GM18498 (cell line): ENCODE results near the gene EPHB1.
A peak's percentile ranks its signal among the peaks of the same experiment; 100 is the strongest.
"Not testable (repeated sequence)": the region's sequence is repeated elsewhere in the genome, so short reads cannot be mapped to it uniquely, and the experiment has no call there.

Experiments used
- ATAC-seq: cut with Tn5 transposase; IDR thresholded peaks from one replicate; pipeline ENCODE4 v1.9.1; 2021; ENCODE audit warnings: mild to moderate bottlenecking, moderate library complexity; ENCODE audit not compliant: unreplicated experiment

The EPHB1 gene

DNA sequence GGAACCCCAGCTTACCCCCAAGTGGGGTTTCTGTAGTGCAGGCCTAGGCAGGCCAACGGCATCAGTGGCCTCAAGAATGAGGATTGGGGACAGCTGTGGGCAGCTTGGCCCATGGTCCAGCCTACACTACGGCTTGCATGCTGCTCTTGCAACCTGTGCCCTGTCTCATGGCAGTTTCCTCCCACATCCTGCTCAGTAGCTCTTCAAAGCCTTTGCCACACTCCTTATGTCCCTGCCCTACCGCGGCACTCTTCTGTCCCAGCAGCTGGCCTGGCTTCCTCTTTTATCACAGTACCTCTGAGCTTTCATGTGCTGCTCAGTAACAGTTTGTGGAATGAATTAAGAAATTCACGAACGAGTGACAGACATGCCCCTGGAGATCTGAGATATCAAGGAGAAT is 431.0 kb downstream of the EPHB1 start:
- peak; percentile 77 for ATAC-seq

DNA sequence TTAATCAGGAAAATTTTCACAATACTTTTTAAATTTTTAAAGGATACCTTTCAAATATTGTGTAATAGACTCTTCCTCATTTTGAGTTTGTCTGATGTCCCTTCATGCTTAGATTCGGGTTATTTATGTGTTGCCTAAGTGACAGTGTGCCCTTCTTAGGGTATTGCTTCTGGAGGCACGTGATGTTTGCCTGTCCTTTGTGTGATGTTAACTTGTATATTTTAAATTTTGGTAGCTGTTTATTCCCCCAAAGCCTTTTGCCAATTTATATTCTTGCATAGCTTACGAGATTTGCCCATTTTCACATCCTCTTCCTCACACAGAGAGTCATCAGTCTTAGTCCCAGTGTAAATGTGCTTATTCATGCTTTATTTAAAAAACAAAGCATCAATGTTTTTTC is 433.1 kb downstream of the EPHB1 start:
- no peak for ATAC-seq

DNA sequence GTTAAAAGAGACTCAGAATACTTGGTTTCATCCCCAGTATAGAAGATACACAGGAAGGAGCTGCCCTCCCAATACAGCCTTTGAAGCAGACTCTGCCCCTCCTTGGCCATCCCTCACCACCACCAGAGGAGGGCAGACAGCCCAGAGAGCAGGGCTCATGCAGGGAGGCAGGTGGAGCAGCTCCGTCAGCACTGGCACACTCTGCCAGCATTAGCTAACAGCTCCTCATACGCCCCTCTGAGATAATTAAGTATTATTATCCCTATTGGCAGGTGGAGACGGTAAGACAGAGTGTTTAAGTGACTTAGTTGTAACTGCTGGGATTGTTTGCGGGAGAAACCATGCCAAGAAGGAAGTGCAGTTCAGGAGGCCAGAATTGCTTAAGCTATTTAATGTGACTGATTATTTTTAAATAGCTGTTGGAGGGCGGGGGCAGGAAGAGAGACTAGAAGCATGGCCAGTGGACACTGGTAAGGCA is 434.0 kb downstream of the EPHB1 start:
- ATAC-seq = no peak

DNA sequence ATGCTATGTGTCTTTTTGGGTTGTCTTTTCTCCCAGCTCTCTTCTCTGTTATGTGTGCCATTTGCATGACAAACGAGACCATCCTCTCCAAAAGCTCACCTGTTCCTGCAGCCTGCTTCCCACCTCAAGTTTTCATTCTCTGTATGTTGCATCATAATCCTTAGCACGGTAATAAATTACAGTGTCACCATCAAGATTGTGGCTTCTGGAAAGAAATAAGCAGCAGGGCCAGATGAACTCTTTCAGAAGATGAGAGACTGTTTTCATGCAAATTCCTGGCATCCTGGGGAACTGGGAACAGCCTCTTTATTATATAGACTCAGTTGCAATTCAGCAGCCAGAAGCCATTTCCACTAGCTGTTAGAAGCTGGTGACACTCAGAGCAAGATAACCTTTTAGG is 436.7 kb downstream of the EPHB1 start:
- ATAC-seq = no peak

DNA sequence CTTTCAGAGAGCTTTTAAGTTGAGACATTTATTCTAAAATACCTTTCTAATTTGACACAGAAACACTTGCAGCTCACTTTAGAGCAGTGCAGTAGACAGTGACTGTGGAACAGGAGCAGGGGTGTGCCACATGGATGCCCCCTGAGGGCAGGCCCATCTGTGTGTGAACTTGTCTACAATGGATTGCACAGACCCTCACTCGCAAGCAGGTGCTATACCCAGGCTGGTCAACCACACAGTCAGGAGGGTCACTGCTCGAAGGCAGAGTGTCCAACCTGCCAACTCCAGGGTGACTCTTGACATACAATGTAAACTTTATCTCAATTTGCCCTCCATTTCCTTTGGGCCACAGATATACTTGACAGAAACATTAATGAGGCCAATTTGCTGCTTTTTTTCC is 437.2 kb downstream of the EPHB1 start:
- ATAC-seq = no peak

DNA sequence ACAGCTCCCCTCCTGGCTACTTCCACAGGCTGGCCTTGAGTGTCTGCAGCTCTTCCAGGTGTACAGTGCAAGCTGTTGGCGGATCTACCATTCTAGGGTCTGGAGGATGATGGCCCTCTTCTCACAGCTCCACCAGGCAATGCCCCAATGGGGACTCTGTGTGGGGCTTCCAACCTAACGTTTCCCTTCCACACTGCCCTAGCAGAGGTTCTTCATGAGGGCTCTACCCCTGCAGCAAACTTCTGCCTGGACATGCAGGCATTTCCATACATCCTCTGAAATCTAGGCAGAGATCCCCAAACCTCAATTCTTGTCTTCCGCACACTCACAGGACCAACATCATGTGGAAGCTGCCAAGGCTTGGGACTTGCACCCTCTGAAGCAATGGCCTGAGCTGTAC is 438.4 kb downstream of the EPHB1 start:
- not testable (repeated sequence) for ATAC-seq

DNA sequence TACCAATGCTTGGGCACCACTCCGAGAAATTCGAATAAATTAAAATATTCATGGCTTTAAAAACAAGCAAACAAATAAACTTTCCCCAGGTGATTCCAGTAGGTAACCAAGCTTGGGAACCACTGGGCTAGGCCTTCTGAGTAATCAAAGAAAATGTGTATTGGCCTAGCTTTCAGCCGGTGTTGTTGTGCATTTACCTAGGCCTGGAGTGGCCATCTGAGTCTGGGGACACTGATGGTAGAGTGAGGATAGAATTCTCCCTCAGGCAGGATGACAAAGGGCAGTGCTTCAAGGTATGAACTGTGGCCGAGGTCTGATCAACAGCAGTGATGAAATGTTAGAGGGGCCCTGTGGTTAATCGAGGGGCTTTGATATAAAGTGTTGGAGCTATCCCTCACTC is 440.5 kb downstream of the EPHB1 start:
- ATAC-seq = no peak

DNA sequence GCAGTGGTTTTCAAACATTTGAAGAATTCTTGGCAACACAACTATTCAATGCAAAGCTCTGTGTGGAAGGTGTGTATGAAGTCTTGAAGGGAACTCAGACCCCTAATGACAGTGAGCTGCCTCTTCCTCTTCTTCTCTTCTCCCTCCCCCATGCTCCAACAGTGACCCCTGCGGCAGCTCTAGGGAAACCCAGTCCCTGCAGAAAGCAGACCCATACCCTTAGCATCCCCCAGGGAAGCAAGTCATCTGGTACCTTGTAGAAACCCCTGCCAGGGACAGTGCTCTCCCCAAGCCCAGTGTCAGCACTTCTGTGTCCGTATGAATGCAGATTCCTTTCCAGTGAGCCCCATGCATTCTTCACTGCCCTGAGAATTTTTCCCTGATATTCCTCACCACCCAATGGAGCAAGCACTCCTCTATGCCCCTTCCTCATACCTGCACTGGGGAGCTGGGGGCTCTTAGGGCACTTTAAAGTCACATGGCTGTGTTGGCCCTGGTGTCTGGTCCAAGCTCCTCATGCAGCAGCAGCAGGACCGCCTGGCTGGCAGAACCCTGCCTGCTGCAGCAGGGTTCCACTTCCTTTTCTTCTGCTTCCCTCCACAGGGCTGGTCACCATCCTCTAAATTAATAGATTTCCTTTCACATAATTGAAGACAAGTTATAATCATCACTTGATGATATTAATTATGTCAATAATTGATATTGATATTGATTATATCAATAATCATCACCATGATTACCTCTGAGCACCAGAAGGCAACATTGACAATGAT is 442.5 kb downstream of the EPHB1 start:
- ATAC-seq = no peak

DNA sequence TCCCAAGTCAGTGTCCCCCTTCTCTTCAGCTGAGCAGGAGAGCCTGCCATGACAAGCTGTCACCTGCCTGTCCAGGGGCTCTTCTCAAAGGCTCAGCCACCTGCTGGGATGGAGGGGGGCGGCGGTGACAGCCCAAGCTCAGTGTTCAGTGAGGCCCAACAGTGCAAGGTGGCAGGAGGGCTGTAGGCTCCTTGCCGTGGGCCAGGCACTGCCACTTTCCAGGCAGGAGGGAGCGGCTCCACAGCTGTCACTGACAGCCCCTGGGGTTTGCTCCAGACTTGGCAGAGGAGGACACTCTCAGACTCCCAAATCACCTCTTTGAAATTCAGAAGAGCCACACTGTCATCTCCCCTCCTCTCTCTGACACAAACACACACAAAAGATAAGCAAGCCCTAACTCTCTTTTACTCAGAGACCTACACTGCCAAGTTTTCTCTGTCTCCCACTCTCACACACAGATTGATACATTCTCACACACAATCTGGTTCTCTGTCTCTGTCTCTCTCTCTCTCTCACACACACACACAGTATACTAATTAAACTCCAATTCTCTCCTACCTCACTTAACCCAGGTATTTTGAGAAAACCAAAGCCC is 443.3 kb downstream of the EPHB1 start:
- no peak for ATAC-seq

DNA sequence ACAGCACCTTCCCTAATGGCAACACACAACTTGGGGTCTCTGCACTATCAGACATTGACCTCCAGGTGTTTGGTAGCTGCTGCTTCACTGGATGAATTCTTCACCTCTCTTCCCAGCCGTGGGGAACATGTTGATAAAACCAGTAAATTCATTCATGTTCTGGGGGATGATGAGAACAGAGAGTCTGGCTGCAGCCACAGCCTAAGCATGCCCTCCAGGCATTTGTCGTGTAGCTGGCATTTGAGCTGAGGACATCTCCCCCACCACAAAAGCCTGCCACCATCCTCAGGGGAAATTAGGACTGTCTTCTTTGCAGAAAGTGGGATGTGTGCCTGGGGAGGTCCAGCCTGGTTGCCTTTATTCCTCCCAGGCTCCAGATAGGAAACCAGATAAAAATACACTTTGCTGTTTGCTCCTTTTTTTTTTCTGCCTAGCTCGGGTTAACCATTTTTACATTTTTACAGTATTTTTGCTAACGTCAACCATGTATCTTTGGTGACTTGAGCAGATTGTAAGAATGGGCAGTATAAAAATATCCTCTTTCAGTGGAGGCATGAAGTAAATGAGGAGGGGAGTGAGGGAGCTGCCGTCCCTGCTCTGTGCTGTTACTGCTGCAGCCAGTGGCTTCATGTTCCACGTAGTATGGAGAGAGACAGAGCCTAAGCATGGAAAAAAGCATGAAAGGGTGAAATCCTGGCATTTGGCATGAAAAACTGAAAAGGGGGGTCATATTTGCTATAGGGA is 444.0 kb downstream of the EPHB1 start:
- ATAC-seq = no peak

DNA sequence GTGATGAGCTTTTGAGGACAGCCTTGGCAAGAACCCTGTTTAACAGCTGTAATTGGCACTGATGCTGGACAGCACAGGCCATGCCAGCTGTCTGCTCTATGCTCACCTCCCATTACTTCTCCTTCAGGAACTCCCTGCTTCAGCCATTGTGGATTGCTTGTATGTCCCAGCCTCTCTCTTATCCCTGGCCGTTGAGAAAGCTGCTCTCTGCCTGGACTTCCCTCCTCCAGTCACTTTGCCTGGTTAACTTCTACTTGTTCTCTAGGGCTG is 444.5 kb downstream of the EPHB1 start:
- ATAC-seq = no peak

DNA sequence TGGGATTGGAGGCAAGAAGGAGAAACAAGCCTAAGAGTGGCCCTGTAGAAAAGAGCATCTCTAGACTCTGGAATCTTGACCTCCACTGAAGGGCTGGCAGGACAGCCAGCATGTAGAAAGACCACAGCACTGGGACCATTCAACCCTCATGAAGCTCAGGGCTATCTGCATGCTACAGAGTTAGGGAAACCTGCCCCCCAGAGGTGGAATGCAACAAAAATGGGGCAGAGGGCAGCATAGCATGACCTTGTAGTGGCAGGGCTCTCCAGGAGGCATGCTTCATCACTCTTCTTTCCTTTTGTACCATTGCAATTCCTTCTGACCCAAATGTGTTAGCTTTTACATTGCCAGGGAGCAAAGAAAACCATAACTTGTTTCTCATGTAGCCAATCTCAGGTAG is 445.4 kb downstream of the EPHB1 start:
- ATAC-seq = peak; percentile 65

DNA sequence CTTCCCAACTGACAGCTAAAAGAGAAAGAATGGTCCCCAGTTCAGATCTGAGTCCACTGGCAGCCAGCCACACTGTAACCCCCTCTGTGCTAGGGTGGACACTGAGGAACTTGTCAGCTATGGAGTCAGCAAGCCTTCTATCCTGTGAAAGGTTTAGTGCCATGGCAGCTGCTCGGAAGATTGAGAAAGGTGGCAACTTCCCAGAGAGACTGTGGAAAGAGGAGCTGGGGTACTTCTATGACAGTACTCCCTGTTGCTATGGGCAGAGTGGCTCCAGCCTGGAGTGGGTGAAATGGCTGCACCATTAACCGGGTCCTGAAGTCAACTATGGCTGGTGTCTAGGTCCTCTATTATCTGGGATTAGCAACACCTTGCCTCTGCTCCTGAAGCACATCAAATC is 447.2 kb downstream of the EPHB1 start:
- ATAC-seq = no peak

DNA sequence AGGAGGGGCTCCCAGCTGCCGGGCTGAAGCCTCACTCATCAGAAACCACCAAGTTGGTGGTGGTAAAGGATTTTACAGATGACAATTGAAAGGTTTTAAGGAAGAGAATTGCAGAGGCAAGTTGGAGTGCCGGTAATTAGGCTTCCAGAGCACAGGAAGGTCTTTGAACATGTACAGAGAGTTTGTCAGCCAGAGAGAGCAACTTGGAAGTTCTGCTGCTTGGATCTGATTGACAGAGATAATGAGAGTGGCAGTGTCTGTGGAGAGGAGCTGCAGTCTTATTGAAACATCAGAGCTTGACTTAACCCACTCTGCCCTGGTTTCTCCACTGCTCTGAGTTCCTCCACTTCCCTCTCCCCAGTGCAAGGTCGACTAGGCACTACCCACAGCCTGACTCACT is 448.6 kb downstream of the EPHB1 start:
- ATAC-seq = no peak

DNA sequence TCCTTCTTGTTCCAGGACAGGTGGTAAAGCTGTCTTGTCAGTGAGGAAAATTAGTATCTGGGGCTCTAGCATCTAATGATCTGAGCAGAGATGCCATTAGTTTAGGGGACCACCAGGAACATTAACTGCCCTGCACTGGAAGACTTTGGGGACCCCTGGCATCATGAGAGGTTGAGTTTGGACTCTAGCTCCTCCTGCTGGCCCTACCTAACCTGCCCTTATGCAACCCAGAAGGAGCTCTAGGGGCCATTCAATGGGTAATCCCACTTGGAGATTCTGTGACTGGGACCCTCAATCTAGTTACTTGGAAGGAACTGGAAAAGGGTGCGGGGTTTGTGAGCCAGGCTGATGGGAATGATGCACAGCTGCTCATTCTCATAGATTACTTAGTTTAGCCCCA is 451.0 kb downstream of the EPHB1 start:
- no peak for ATAC-seq

DNA sequence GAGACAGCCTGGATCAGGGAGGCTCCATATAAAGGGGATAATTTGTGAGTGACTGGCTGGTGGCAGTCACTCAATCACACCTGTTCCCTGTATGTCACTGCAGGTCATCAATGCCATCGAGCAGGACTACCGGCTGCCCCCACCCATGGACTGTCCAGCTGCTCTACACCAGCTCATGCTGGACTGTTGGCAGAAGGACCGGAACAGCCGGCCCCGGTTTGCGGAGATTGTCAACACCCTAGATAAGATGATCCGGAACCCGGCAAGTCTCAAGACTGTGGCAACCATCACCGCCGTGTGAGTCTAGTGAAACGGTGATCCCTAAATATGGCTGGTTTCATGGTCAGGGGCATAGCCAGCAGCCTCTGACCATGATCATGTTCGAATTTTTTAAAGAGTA is 453.2 kb downstream of the EPHB1 start:
- no peak for ATAC-seq

DNA sequence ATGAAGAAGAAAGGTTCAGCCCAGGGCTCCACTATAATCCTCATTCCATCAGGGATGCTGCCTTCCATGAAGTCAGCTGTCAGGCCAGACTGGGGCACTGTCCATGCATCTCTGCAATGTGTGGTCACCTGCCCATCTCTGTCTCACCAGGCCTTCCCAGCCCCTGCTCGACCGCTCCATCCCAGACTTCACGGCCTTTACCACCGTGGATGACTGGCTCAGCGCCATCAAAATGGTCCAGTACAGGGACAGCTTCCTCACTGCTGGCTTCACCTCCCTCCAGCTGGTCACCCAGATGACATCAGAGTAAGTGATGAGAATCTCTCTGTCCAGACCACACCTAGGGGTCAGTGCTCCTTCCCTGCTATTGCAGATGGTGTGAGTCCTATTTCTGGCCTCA is 454.1 kb downstream of the EPHB1 start:
- no peak for ATAC-seq

DNA sequence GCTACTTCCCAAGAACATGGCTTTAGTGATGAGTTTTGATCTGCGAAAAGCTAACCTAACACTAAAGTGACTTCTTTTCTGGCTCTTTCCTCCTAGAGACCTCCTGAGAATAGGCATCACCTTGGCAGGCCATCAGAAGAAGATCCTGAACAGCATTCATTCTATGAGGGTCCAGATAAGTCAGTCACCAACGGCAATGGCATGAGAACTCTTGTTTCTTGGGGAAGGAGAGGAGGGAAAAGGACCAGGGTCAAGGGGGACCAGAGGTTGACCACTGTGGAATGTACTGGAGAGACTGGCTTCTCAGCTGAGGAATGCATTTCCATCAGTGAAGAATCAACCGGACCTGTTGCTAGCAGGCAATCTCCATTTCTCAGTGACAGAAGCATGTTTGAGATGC is 463.9 kb downstream of the EPHB1 start:
- no peak for ATAC-seq

DNA sequence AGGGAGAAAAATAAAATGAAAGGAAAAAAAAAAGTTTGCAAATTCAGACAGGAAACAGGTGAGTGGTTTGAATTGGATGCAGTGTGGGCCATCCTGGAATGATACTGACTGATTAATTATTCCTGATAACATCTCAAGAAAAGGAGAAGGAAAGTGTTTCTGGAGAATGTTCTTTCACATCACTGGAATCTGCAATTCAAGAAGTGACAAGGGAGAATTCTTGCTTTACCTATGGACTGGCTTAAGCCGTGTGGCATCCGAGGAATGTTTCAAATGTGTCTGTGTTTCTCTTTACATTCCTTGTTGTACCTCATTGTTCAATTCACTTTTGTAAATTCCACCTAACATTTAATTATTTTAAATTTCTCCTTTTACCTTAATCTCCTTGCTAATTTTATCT is 465.0 kb downstream of the EPHB1 start:
- ATAC-seq = no peak

DNA sequence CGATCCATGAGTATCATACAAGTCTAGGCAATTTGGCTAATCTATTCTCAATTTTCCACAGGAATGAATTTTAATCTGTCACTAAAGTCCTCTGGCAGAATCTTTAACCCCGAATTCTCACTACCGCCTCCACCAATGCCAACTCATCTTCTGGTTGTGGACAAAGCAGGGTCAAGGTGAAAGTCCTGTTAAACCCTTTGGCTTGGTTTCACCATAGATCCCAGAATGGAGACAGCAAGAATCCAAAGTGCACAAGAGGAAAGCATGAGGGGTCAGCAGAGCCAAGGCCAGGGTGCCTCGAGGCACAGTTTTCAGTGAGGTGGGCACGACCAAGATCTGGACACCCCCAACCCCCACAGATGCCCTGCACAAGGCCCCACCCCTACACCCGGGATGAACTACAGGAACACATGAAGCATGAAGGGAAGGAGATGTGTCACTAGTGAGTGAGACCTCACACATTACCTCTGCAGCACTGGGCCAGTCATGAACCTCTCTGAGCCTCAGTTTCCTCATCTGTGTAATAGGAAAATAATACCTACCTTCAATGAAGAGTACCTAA is 466.2 kb downstream of the EPHB1 start:
- ATAC-seq = no peak

DNA sequence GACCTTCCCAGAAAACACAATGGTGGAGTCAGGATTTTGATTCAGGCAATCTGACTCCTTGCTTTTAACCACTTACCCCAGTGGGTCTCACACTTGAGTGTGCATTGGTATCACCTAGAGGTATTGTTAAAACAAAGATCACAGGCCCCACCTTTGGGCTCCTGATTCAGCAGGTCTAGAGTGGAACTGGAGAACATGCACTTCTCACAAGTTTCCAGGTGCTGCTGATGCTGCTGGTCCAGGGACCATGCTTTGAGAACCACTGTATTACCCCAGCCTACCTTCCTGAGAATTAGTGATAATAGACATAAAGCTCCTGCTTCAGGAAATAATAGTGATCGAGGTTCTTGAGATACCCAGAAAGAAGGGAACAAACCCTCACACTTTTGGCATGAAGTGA is 466.9 kb downstream of the EPHB1 start:
- ATAC-seq = no peak

DNA sequence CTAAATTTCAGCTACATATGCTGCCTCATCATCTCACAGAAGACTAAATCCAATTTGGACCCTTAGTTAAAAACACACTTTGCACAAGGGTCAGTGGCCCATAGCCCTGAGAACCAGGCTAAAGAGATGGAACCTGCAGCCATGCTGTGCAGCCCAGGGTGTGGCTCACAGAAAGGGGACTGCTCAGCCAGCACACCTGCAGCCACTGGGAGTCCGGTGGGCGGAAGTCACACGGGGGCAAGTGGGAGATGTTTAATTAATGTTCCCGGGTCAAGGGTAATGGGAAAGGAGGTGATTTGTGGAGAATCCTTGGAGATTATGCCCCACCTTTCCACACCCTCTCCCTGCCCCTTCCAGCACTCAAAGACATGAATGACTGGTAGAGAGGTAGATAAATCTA is 467.4 kb downstream of the EPHB1 start:
- no peak for ATAC-seq
